HFFc6 (cell line): ENCODE data around the gene ALK. TPM values are rescaled to one million over a fixed set of nuclear protein-coding genes. Genes with fewer than 3 reads are reported as not detected.

Experiments
- DNase-seq: peaks from one replicate; pipeline ENCODE4 v3.0.0-alpha.2; 2018
- H3K27ac Mint-ChIP-seq: 2 replicates; pipeline ENCODE4 v1.8.0; 2020; ENCODE audit warnings: mild to moderate bottlenecking, mixed read lengths
- H3K27me3 Mint-ChIP-seq: 2 replicates; pipeline ENCODE4 v1.8.0; 2021; ENCODE audit warnings: mild to moderate bottlenecking, moderate library complexity, mixed read lengths; ENCODE audit not compliant: insufficient read depth
- H3K36me3 Mint-ChIP-seq: 2 replicates; pipeline ENCODE4 v1.8.0; 2021; ENCODE audit warnings: low read depth, mixed read lengths
- H3K4me1 Mint-ChIP-seq: 2 replicates; pipeline ENCODE4 v1.8.0; 2020; ENCODE audit warnings: low read depth, mixed read lengths
- H3K4me3 Mint-ChIP-seq: 2 replicates; pipeline ENCODE4 v1.8.0; 2020; ENCODE audit warnings: mild to moderate bottlenecking, moderate library complexity, mixed read lengths
- H3K9me3 Mint-ChIP-seq: 2 replicates; pipeline ENCODE4 v1.8.0; 2020; ENCODE audit warnings: mild to moderate bottlenecking, mixed read lengths
- total RNA-seq, 6 experiments: library from RNA; stranded (reverse); fragmentation: NEBNext Ultra II Directional; extraction: Animal tissue kit (Norgen Biotek cat#: 25700); gene quantifications; 2 replicates in 1 of 6; 3 replicates in 5 of 6; pipeline ENCODE4 v1.2.3, GENCODE V29; 2021
- TF ChIP-seq, protein P1 (sequence below): fragments of 200-600 bp; sonication (generic); IDR thresholded peaks from 2 replicates; pipeline ENCODE4 v1.5.0; 2021; ENCODE audit warnings: antibody characterized with exemption, mild to moderate bottlenecking

Gene ALK
- total RNA-seq, 6 experiments from 2014 or later = not detected

DNA sequence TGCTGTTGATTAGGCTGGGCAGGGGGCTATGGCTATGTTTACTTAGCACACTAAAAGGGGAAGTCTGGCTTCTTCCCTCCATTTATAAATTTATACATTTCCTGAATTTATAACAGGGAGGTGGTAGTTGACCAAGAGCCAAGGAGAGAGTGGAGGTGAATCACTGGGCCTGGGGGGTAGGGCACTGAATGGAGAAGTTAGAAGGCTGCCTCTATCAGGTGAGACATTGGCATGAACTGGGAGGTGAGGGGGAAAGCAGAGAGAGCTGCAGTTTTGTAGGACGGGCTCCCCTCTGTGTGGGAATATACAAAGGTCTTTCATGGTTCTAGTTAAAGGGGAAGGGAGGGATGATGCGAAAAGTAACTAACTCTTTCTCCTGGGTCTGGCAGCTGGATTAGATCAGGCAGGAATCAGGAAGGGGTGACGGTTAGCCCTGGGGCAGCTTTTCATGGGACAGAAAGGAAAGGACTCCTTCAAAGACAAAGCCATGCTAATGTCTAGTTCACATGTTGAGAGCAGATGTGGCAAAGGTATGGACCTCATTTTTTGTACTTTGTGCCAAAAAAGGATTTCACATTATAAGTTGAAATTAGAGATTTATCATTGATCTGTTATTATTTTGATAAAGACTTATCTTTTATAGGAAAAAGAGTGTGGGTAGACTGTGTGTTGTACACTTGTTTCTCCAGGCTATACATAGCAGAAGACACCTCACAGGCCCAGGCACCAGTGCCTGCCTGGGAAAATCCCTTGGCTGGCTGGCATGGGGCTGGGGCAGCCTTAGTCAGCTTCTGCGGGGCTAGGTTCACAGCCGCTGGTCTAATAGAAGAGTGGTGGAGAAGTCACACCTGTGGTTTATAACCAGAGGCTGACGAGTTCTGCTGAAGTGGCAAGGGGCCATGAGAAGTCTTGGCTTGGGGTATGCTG, 647.4 kb downstream of the ALK start:
- H3K36me3 Mint-ChIP-seq = no peaks in the 10 kb centered on the region
- TF ChIP-seq, protein P1, sequence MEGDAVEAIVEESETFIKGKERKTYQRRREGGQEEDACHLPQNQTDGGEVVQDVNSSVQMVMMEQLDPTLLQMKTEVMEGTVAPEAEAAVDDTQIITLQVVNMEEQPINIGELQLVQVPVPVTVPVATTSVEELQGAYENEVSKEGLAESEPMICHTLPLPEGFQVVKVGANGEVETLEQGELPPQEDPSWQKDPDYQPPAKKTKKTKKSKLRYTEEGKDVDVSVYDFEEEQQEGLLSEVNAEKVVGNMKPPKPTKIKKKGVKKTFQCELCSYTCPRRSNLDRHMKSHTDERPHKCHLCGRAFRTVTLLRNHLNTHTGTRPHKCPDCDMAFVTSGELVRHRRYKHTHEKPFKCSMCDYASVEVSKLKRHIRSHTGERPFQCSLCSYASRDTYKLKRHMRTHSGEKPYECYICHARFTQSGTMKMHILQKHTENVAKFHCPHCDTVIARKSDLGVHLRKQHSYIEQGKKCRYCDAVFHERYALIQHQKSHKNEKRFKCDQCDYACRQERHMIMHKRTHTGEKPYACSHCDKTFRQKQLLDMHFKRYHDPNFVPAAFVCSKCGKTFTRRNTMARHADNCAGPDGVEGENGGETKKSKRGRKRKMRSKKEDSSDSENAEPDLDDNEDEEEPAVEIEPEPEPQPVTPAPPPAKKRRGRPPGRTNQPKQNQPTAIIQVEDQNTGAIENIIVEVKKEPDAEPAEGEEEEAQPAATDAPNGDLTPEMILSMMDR = no peak
- DNase-seq = no peak
- no peaks in the 10 kb centered on the region for H3K4me1 Mint-ChIP-seq
- H3K4me3 Mint-ChIP-seq = no peak overlapping the region
- H3K27ac Mint-ChIP-seq = no peak overlapping the region
- H3K9me3 Mint-ChIP-seq = no peaks in the 10 kb centered on the region
- H3K27me3 Mint-ChIP-seq = peaks cover 57% of the 10 kb centered on the region

GRCh38 chr2:29273004-29273684, 648.2 kb downstream of the ALK start:
- Mint-ChIP-seq H3K4me1 (no peaks in the 10 kb centered on the region), H3K27ac (no peak overlapping the region), H3K9me3 (no peaks in the 10 kb centered on the region), H3K27me3 (peaks cover 62% of the 10 kb centered on the region), H3K4me3 (no peak overlapping the region), H3K36me3 (no peaks in the 10 kb centered on the region)
- TF ChIP-seq, protein P1 = no peak
- no peak for DNase-seq

DNA sequence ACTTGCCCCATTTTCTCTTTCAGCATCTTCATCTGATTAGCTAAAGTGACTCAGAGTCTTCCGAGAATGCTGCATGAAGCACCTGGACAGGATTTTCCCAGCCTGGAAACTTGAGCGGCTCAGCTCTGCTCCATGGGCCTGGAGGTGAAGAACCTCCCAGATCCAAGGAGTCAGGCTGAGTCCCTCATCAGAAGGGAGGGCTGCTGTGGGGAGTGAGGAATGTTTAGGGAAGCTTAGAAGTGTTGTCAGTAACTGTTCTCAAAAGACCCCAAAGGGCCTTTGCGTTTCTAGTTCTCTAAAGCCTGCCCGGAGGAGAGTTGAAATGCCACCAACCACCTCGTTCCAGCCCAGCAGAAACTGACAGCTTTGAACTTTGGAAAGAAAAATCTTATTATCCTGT, 649.1 kb downstream of the ALK start:
- H3K27me3 Mint-ChIP-seq = peaks cover 62% of the 10 kb centered on the region
- no peak for DNase-seq
- H3K4me1 Mint-ChIP-seq = no peaks in the 10 kb centered on the region
- no peaks in the 10 kb centered on the region for H3K36me3 Mint-ChIP-seq
- no peaks in the 10 kb centered on the region for H3K9me3 Mint-ChIP-seq
- no peak overlapping the region for H3K4me3 Mint-ChIP-seq
- no peak overlapping the region for H3K27ac Mint-ChIP-seq
- TF ChIP-seq, protein P1 = no peak

DNA sequence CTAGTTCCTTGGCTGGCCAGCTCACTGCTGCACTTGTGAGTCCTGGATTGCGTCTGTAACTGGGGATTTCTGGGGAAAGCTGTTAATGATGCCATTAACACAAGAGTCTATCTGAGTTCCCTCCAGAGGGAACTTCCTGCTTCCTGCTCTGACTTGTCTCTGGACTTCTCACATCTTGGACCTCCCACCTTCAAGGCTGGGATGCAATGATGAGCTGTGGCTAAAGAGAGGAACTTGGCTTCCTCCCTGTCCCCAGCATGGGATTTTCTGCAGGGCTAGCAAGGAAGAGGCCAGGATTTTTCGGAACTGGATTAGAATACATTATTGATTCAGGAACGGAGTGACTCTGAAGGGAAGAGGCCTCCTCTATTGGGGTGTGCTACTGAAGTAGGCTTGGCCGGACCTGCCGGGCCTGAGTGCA, 650.7 kb downstream of the ALK start:
- Mint-ChIP-seq H3K4me3 (no peak overlapping the region), H3K4me1 (no peaks in the 10 kb centered on the region), H3K27ac (no peak overlapping the region), H3K36me3 (no peaks in the 10 kb centered on the region), H3K27me3 (peaks cover 62% of the 10 kb centered on the region), H3K9me3 (no peaks in the 10 kb centered on the region)
- DNase-seq = no peak
- TF ChIP-seq, protein P1 = no peak

GRCh38 chr2:29269765-29270109, 651.6 kb downstream of the ALK start:
- Mint-ChIP-seq H3K4me1 (no peaks in the 10 kb centered on the region), H3K27me3 (peaks cover 52% of the 10 kb centered on the region), H3K36me3 (no peaks in the 10 kb centered on the region), H3K9me3 (no peaks in the 10 kb centered on the region), H3K4me3 (no peak overlapping the region), H3K27ac (no peak overlapping the region)
- no peak for DNase-seq
- TF ChIP-seq, protein P1 = no peak
